GM12878 (cell line): ENCODE results near the gene ABCC1.

Experiments
- CBX5 ChIP-seq: sonication (generic); IDR thresholded peaks from 2 replicates; pipeline ENCODE4 v1.6.1; 2016; ENCODE audit warnings: low read depth, moderate library complexity, mild to moderate bottlenecking, inconsistent platforms
- CREB1 ChIP-seq: IDR thresholded peaks from 2 replicates; pipeline ENCODE4 v1.6.1; 2012; ENCODE audit warnings: low read depth, mild to moderate bottlenecking, inconsistent platforms
- CTCF ChIP-seq, 3 experiments: IDR thresholded peaks in 2 of 3; conservative IDR thresholded peaks in 1 of 3; 2 replicates each; pipeline ENCODE4 v1.5.1; 2011; ENCODE audit warnings: low read depth in 3 of 3, low read length in 3 of 3, mild to moderate bottlenecking in 3 of 3, control low read depth in 2 of 3, moderate library complexity in 2 of 3, inconsistent platforms in 1 of 3, mixed read lengths in 1 of 3; ENCODE audit not compliant: control insufficient read depth in 2 of 3, insufficient read depth in 1 of 3; ENCODE audit errors: extremely low read depth in 1 of 3
- LARP7 ChIP-seq: fragments of 450-650 bp; IDR thresholded peaks from 2 replicates; pipeline ENCODE4 v1.6.1; 2017; ENCODE audit warnings: mild to moderate bottlenecking
- MAX ChIP-seq: IDR thresholded peaks from 2 replicates; pipeline ENCODE4 v1.6.1; 2012; ENCODE audit warnings: low read depth, low read length, improper control_type of control experiment
- NFYB ChIP-seq: IDR thresholded peaks from 2 replicates; pipeline ENCODE4 v1.6.1; 2011; ENCODE audit warnings: low read depth, mild to moderate bottlenecking, low read length, improper control_type of control experiment, moderate library complexity; ENCODE audit not compliant: insufficient read depth
- POLR2AphosphoS2 ChIP-seq: IDR thresholded peaks from 2 replicates; pipeline ENCODE4 v1.6.1; 2011; ENCODE audit warnings: low read depth, mild to moderate bottlenecking, low read length, improper control_type of control experiment, moderate library complexity
- REST ChIP-seq: IDR thresholded peaks from 2 replicates; pipeline ENCODE4 v1.6.1; 2012; ENCODE audit warnings: mild to moderate bottlenecking, low read depth, low read length
- TAF1 ChIP-seq: IDR thresholded peaks from 2 replicates; pipeline ENCODE4 v1.6.1; 2011; ENCODE audit warnings: mild to moderate bottlenecking, low read depth, low read length, borderline replicate concordance
- TF ChIP-seq, protein P1 (sequence below): fragments of 450-650 bp; IDR thresholded peaks from 2 replicates; pipeline ENCODE4 v1.6.1; 2016; ENCODE audit warnings: mild to moderate bottlenecking

DNA sequence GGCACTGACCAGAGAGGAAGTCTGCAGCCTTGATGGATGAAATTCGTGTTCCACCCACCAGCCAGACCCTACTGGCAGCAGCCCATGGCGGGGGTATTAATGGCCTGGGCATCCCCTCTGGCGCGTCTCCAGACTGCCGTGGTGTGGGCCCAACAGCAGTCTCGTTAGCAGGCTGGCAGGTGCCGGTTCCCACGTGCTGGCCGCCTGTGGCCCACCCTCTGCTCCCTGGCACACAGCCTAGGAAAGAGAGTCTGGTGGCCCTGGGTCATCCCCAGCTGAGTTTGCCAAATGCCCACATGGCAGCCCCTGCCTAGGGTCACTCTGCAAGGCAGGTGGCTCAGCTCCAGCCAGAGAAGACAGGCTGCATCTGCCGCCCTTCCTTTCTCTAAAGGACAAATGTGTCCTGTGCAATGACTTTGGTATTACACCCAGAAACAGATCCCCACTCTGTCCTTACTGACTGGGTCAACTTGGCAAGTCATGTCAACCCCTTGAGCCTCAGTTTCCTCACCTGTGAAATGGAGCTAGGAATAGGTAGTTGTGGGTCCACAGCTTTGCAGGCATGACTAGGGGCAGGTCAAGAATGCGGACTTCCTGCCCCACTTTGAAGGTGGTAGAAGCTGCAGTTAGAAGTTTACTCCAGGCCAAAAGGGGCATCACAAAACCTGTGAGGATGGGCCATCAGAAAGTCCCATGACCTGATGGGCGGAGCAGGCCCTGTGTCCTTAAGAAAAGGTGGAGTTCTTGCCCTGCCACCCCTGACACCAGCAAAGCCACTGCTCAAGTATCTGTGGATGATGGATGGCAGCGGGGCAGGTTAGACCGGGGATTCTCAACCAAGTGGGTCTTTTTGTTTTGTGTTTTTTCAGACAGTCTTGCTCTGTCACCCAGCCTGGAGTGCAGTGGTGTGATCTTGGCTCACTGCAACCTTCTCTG is 197.2 kb downstream of the ABCC1 start:
- TF ChIP-seq LARP7 (no peak), TAF1 (no peak), MAX (no peak), CBX5 (no peak), CTCF (IDR thresholded peaks at IDR 0.05 in 2 of 3, conservative IDR thresholded peaks at IDR 0.05 in 1 of 3; ENCODE audit: control insufficient read depth in 2 of 3, extremely low read depth in 1 of 3, insufficient read depth in 1 of 3, low read depth in 3 of 3, low read length in 3 of 3) (no peak), POLR2AphosphoS2 (no peak), CREB1 (no peak), REST (no peak), NFYB (no peak)
- TF ChIP-seq, protein P1, sequence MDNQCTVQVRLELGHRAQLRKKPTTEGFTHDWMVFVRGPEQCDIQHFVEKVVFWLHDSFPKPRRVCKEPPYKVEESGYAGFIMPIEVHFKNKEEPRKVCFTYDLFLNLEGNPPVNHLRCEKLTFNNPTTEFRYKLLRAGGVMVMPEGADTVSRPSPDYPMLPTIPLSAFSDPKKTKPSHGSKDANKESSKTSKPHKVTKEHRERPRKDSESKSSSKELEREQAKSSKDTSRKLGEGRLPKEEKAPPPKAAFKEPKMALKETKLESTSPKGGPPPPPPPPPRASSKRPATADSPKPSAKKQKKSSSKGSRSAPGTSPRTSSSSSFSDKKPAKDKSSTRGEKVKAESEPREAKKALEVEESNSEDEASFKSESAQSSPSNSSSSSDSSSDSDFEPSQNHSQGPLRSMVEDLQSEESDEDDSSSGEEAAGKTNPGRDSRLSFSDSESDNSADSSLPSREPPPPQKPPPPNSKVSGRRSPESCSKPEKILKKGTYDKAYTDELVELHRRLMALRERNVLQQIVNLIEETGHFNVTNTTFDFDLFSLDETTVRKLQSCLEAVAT: no peak
